Fibroblast of peridontal ligament (primary cell): ENCODE measurements around the gene TMEM181.
"Not testable (repeated sequence)": the region's sequence is repeated elsewhere in the genome, so short reads cannot be mapped to it uniquely, and the experiment has no call there.

ENCODE experiments used
- DNase-seq: peaks from one replicate; pipeline ENCODE4 v3.0.0-alpha.2; 2010; ENCODE audit errors: extremely low read depth

The TMEM181 gene, protein sequence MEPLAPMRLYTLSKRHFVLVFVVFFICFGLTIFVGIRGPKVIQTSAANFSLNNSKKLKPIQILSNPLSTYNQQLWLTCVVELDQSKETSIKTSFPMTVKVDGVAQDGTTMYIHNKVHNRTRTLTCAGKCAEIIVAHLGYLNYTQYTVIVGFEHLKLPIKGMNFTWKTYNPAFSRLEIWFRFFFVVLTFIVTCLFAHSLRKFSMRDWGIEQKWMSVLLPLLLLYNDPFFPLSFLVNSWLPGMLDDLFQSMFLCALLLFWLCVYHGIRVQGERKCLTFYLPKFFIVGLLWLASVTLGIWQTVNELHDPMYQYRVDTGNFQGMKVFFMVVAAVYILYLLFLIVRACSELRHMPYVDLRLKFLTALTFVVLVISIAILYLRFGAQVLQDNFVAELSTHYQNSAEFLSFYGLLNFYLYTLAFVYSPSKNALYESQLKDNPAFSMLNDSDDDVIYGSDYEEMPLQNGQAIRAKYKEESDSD

DNA sequence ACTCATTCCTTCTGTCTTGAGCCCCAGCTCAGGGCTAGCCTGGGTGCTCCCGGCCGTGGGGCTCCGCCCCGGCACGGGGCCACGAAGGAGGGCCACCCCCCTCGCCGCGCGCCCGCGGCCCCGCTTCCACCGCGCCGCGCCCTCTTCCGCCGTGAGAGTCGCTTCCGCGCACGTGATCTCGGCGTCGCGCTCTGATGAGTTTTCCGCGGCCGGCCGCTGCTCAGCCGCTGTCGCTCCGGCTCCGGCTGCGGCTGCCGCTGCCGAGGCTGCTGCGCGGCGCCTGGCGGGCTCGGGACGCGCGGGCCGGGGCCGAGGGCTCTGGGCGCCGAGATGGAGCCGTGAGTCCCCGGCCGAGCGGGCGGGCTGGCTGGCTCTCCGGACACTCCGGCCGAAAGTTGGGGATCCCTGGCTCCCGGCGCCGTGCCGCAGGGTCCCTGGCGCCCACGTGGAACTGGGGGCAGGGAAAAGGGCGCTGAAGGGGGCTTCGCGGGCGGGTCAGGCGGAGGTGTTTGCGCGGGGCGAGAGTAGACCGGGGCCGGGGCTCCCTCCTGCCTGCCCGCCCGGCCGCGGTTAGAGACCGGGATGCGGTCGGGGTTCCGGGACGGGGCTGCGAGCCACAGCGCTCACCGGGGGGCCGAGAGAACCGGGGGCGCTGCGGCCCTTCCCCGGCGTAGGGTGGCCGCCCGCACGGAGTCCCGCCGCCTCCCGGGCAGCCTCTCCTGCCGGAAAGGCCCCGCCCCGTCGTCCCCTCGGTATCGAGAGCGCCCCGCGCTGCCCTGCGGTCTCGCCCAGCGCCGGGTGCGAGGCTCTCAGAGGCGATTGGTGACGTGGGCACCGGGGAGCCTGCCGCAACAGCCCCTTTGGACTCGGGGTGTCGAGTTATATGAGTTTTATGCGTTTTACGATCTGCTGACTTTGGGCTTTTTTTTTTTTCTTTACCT is at the start of gene TMEM181:
Gene TMEM181 (plus strand): TSS at position 197 of the 941 bp plus-strand sequence. CDS start 134 bp downstream, at position 331.
- DNase-seq: peak; percentile 72

DNA sequence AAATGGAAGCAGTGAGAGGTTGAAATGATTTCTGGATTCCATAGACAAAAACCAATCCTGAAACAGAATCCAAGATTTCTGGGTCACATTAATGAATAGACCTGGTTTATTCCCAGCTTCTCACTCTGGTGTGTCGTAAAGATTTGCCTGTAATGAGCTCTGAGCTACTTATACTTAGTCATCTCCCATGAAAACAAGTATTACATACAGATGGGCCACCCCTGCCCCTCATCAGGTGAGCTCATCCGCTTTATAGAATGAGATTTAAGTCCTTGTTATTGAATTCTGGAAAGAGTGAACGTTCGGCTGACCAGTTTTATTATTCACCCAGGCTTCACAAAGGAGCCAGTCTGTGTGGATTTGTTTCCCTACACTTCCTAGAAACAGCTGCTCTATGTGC is 47.1 kb upstream of the TMEM181 start:
- DNase-seq: no peak

DNA sequence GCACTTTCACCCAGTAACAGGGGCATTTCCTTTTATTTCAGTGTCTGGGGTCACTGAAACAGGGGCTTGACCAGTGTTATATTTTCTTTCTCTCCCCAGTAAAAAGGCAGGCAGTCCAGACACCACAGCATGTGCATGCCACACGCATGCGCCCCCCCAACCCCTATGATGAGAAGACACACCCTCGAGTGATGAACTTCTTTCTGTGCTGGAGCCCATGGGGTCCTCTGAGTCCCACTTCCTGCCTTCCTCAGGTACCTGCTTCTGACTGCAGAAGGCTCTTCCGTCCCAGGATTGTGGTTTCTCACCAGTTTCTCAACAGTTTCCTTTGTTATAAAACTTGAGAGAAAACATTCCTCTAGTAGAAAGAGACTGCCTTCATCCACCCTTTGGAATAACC is 45.7 kb upstream of the TMEM181 start:
- no peak for DNase-seq

DNA sequence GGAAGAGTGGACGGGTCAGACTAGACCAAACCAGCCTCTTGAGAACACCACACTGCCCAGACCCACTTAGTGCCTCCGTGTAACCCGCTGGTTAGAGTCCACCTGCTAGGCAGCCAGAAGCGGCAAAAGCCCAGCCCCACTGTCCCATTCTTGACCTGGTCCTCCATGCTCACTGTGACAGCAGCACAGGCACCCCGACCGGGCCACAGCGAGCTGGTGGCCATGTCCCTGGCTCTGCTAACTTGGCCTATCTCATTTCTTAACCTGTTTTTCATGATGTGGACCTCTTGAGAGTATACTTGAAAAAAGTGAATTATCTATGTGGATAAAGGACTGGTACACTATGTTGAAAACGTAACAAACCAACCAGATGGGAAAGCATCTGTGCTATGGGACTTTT is 44.9 kb upstream of the TMEM181 start:
- DNase-seq: no peak

DNA sequence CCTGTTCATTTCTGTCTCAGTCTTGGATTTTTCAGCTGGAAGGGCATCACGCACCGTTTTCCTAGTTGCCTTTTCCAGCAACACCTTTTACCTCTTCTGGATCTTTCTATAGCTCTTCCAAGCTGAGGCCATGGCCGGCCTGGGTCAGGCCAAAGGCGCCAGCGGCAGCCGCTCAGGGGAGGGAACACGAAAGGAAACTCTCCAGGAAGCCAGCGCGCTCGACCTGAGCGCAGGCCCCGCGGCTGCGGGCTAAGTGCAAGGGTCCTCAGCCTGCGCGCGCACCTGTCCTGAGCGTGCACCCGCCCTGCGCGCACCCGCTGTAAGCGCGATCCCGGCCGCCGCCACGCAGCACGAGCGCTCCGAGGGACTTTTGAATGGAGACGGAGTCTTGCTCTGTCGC is 43.8 kb upstream of the TMEM181 start:
- no peak for DNase-seq

DNA sequence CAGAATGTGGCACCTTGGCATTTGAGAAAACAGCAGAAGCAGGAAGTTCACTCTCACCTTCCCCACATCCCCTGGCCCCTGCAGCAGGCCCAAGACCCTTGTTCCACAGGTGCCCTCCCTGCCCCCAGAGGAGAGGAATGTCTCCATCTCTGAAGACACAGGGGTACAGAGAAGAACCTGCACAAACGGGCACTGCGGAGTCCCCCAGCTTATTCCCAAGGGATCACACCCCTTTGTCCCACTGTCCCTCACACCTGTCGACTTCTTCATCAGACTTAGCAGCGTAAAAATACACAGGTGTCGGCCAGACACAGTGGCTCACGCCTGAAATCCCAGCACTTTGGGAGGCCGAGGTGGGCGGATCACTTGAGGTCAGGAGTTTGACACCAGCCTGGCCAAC is 42.9 kb upstream of the TMEM181 start:
- DNase-seq: no peak

DNA sequence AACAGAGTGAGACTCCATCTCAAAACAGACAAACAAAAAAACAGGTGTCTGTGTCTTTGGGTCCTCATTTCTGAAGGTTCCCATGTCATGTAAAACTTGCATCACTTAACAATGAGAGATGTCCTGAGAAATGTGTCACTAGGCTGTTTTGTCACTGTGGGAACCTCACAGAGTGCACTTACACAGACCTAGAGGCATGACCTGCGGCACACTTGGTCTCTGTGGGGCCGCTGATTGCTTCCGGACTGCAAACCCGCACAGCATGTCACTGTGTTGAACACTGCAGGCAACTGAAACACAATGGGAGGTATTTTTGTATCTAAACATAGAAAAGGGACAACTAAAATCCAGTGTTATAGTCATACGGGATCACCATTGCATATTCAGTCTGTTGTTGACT is 42.3 kb upstream of the TMEM181 start:
- DNase-seq: no peak

DNA sequence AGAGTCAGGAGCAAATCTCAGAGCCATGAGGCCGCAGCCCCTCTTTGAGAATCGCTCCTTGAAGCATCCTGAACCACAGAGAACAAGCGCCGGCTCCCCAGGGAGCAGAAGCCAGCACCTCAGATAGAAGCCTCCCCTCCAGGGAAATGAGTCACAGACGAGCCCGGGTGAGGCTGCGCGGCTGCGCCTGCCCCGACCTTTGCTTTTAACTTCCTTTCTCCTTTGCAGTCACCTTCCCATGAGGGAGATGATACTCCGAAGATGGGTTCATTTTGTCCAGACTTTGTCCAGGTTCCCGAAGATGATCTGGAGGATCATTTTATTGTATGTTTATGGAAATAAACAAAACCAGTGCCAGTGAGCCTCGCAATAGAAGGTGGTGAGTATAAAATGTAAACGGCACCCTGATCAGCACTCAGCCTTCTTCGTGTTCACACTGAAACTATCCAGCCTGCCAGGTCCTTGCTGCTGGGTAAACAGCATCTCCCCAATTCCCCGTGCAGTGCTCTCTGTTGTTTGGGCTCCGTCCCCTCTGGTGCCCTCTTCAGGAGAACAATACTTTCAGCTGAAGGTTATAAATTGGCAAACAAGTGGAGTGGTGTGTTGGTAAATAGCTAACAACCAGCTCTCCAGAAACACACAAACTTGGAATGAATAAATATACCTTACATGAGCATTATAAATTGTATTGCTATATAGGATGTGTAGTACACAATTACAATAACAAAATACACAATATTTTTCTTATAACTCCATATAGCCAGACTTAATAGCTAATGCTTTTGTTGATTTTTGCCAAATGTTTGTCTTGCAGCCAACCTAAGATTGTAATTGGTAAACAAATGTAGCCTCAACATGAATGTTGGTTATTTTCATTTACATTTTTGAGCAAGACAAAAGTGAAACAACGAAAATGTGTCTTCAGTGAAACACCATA is 41.4 kb upstream of the TMEM181 start:
- DNase-seq: peak; percentile 81

DNA sequence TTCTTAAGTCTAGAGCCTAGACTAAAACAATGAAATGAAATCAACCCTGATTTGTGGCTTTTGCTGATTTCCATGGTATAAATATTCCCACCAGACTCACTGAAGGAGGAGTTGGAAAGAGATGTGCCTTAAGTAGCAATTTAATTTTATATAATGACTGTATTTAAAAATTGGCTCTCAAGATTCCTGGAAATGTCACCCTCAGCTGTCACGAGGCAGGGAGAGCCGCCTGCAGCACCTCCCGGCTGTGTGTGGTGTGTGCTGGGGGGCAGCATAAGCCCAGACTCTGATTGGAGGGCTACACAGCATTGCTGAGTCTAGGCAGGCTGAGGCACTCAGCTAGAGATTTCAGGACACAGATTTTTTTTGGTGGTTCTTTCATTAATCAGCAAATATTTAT is 40.6 kb upstream of the TMEM181 start:
- no peak for DNase-seq

DNA sequence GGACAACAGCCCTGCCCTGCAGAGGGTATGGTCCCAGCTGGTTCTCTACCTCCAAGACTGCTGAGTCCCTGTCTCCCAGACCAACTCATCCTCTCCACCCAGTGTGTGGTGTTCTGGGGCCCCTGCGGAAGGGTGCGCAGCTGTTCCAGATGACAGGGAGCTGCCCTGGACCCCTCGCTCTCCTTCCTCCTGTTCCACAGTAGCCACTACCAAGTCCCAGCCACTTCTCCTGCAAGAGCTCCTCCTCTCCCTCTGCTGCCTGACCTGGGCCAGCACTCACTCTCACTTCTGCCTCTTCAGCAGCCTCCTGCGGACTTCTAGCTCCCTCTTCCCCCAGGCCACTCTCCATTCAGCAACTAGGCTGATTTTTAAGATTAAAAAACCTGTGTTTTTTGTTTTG is 40.1 kb upstream of the TMEM181 start:
- DNase-seq: no peak

DNA sequence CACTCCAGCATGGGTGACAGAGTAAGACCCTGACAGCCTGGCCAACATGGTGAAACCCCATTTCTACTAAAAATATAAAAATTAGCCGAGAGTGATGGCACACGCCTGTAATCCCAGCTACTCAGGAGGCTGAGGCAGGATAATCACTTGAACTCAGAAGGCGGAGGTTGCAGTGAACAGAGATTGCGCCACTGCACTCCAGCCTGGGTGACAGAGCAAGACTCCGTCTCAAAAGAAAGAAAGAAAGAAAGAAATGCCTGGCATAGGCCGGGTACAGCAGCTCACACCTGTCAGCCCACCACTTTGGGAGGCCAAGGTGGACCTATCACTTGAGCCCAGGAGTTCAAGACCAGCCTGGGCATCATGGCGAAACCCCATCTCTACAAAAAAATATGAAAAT is 38.9 kb upstream of the TMEM181 start:
- DNase-seq: not testable (repeated sequence)

DNA sequence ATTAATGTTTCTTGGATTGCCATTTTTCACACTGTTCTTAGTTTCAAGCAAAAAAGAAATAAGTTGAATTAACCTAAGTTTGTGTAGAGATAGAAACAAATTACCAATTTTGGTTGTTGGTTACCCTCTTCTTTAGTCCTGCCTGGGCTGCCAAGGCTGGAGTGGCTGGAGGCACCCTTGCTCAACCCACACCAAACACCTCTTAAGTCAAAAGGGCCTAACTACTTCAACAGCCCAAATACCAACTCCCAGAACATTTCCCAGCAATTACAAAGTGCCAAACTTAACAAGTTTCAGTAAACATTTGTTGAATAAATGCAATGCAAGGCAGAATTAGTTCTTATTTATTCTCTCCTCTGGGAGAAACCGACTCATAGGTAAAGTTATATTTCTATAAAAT is 38.1 kb upstream of the TMEM181 start:
- no peak for DNase-seq

DNA sequence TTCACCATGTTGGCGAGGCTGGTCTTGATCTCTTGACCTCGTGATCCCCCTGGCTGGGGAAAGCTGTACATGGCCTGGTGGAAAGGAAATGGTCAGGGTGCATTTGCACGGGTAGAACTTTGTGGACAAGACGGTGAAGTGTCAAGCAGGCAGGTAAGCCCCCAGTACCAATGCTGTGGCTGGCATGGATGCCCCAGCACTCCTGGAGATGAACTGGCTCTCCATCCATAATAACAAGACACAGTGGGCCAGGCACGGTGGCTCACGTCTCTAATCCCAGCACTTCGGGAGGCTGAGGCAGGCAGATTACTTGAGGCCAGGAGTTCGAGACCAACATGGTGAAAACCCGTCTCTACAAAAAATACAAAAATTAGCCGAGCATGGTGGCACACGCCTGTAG is 37.3 kb upstream of the TMEM181 start:
- DNase-seq: no peak

DNA sequence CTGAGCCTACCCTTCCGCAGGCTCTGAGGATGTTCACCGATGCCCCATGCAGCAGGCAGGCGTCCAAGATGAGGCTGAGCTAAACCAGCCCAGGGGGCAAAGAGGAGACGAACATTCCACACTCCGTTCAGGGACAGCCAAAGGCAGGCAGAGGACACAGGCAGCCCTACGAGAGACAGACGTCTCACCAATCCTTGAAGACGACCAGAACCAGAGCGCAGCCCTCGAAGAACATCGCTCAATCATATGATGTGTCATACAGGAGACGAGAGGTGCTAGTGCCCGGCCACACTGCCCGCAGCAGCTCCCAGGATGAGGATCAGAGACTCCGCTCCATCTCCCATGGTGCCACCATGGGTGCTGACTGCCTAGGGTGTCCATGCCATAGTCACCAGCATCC is 35.6 kb upstream of the TMEM181 start:
- no peak for DNase-seq

DNA sequence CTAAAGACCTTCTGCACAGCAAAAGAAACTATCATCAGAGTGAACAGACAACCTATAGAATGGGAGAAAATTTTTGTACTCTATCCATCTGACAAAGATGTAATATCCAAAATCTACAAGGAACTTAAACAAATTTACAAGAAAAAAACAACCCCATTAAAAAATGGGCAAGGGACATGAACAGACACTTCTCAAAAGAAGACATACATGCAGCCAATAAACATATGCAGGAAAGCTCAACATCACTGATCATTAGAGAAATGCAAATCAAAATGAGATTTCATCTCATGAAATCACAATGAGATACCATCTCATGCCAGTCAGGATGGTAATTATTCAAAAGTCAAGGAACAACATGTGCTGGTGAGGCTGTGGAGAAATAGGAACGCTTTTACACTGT is 32.0 kb upstream of the TMEM181 start:
- not testable (repeated sequence) for DNase-seq

DNA sequence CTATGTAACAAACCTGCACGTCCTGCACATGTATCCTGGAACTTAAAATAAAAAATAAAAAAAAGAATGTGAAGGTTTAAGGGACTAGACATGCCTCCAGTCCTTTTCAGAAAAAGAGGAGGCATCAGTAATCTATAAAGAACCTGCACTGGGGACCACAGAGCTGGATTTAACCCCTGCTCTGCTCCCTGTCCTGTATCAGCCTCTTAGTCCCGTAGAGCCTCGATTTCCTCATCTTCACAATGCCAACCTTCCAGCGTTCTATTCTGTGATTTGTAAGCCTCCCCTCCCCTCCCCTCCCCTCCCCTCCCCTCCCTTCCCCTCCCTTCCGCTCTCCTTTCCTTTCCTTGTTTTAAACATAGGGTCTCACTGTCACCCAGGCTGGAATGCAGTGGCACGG is 31.1 kb upstream of the TMEM181 start:
- no peak for DNase-seq

DNA sequence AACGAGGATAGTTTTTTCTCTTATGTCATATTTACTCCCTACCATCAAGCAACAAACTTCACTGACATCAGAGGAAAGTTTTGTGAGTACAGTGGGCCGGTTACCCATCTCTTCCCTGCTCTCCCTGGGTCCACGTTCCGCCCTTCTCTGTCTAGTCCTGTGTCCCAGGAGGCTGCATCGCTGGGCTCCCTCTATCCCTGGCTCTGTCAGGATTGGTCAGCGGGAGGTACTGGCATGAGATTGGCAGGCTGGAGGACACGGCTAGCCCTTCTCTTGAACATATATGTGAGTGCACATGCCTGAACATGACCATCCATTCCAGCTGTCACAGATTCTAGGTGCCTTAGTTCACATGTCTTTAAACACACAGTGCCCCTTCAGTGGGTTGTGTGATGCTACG is 30.3 kb upstream of the TMEM181 start:
- no peak for DNase-seq

DNA sequence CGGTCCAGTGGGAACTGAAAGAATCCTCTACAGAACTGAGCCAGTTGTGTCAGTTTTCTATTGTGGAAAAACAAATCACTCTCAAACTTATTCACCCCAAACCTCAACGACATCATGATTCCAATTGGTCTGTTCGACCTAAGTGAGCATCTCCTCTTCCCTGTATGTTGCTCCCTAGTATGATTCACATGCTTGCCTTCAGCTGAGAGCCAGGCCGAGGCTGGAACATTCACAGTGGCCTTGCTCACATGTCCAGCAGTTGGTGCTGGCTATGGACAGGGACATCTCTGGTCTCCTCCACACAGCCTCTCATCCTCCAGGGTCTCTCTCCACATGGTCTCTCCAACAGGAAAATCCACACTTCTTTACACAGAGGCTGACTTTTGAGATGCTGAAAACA is 28.3 kb upstream of the TMEM181 start:
- no peak for DNase-seq

DNA sequence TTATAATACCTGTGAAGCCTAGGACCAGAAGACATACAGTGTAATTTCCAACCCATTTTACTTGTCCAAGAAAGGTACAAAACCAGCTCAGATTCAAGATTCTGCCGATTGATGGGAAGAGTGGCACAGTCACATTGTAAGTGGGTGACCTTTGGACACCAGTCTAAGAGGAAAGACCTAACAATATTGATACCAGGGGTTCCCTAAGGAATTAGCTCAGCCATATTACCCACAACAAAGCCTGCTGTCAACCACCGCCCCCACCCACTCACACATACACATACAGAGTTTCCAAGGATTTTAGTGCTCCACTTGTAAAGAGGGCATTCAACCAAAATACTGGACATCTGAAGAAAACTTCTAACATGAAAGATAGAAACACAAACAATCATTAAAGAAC is 27.9 kb upstream of the TMEM181 start:
- DNase-seq: no peak

DNA sequence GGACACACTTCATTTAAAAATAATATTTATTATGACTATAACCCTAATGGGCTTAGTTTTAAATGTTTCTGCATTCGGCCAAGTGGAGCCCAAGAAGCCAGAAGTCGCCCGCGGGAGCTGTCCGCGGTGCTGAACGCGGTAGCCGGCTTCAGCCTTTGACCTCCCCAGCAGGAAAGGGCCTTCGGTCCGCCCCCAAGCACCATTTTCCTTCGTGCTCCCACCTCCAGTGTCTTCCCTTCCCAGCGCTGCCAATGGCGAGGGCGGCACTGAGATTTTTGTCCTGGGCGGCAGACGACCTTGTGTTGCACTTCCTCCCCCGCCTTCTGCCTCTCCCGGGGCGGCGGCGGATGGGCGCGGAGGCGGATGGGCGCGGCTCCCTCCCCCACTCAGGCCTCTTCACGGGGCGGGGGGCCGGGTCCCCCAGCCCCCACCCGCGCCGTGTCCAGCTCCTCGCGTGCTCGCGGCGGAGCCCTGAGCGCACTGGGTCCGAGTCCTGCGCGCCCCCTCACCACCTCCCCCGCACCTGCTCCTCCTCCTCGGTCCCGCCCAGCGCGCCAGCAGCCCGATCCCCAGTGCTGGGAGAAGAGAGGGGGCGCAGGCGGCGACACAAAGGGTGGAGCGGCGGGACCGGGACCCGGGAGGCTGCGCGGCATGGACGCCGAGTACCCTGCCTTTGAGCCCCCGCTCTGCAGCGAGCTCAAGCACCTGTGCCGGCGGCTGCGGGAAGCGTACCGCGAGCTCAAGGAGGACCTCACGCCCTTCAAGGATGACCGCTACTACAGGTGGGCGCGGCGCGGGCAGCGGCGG is 23.6 kb upstream of the TMEM181 start:
- DNase-seq: peak; percentile 69
